GM21381 (cell line): Measurements from ENCODE around the gene SPATC1L.
"Not testable (repeated sequence)": the region's sequence is repeated elsewhere in the genome, so short reads cannot be mapped to it uniquely, and the experiment has no call there.

Source experiments
- ATAC-seq: cut with Tn5 transposase; IDR thresholded peaks from one replicate; pipeline ENCODE4 v1.9.1; 2021; ENCODE audit warnings: mild to moderate bottlenecking, moderate library complexity; ENCODE audit not compliant: unreplicated experiment

Gene SPATC1L

DNA sequence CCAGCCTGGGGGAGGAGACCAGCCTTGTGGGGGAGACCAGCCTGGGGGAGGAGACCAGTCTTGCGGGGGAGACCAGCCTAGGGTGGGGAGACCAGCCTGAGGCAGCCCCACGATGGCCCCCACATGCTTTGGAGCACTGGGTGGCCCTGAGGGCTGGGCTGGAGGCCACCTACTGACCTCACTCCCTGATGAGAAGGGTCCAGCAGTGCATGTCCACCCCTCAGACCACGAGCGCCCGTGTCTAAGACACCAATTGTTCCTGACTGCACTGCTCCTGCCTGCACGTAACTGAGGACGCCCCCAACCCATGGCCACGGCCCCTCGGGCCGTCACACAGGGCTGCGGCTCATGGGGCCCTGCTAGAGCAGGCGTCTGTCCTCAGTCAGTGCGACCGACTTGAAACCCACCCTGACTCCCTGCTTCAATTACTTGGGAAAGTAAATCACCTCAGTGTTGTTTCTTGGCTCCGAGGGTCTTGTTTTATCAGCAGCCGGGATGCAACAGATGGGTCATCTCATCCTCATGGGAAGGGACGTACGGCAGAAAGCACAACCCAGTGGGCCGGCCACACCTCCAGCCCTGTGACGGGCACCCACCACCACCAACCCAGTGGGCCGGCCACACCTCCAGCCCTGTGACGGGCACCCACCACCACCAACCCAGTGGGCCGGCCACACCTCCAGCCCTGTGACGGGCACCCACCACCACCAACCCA lies at the start of gene SPATC1L:
SPATC1L (minus strand) TSS at position 550 of the 715 bp plus-strand sequence. CDS start 1,643 bp downstream, outside the sequence.
- no peak for ATAC-seq

DNA sequence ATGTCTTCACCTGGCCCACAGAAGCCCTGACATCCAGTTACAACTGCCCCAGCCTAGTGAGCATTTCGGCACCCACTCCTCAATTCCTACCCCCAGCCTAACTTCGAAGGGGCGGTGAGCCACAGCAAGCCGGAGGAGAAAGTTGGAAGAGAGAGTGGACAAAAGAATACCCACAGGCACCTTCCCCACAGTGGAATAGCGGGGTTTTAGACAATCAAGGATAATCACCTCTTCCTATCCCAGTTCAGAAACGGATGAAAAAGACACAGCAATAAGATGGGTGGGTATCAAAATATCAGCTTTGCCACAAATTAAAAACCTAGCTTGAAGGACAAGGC lies 45.6 kb upstream of the SPATC1L start:
- no peak for ATAC-seq

DNA sequence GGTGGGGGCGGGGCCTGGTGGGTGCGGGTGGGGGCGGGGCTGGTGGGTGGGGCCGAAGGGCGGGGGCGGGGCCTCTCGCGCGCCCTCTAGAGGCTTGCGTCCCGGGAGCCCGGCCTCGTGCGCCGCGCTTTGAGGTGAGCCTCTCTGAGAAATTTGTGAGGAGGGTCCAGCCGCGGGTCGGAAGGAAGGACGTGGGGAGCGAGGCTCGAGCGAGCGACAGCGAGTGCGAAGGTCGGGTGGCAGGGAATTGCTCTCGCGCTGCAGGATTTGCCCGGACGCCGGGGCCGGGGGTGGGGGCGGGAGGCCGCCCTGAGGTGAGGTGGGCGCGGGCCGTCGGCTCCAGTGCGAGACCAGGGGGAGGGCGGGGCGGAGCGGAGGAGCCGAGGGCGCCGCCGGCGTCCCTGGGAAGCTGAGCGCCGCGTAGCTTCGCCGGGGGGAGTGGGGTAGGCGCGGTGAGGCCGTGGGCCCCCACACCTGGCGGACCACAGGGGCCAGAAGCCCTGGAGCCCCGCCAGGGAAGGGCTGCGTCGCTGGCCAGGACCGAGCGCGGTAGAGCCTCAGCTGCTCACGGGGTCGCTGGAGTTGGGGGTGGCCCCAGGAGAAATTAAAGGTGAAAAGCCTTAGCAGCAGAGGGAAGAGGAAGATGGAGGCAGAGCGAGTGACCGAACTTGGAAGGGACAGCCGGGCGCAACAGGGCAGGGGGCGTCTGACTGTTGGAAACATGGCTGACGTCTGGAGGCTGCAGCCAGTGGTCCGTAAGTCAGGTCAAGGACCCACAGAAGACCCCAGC lies 45.1 kb upstream of the SPATC1L start:
- ATAC-seq = peak; percentile 20

DNA sequence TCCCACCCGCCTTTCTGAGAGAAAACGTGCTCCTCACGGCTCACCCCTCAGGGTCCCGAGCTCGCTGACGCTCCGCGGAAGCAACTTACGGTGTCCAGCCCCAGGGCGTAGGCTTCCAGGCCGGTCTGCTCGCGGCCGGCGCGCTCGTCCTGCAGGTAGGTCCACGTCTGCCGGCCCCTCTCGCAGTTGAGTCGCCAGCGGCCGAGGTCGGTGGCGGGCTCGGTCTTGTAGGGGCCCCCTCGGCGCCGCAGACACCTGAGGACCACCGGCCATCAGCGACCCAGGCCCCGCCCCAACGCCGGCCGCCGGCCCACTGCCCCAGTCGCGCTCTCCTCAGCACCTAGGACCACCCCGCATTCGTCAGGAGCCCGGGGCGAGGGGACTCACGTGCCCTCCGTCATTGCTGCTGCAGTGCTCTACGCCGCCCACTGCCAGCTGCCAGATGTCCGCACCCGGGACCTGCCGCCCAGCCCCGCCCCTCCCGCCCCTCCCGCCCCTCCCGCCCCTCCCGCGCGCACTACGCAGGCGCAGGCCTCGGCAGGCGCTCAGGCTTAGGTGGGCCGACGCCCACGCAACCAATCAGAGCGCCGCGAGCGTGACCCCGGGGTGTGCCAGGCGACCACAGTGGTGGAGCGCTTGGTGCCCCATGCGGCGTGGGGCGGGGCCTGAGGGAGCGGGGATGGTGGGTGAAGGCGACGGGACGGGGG lies 44.2 kb upstream of the SPATC1L start, which contains the start of gene LSS:
LSS (minus strand) TSS at position 430 of the 707 bp plus-strand sequence; CDS start at position 401, 29 bp downstream.
- ATAC-seq = peak; percentile 77

DNA sequence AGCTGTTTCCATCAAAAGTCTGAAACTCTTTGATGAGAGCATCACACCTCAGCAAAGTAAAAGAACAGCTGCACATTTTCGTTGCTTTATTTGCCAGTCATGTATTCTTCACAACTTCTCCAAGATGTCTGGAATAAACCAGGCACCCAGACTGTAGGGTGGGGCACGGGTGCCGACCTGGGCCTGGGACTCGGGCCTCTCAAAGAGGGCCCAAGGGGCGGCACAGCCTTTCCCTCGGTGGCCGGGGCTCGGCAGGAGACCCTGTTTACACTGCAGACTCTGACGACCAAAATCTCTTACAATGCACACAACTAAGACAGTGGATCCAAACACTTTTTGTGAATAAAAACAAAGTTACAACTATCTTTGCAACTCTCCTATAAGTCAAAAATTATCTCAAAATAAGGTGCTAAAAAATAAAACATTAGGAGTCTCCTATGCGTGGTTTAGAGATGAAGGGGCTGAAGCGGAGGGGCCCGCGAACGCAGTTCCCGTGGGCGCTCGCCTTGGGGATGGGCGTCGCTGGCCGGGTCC lies 43.6 kb upstream of the SPATC1L start:
- ATAC-seq = no peak

DNA sequence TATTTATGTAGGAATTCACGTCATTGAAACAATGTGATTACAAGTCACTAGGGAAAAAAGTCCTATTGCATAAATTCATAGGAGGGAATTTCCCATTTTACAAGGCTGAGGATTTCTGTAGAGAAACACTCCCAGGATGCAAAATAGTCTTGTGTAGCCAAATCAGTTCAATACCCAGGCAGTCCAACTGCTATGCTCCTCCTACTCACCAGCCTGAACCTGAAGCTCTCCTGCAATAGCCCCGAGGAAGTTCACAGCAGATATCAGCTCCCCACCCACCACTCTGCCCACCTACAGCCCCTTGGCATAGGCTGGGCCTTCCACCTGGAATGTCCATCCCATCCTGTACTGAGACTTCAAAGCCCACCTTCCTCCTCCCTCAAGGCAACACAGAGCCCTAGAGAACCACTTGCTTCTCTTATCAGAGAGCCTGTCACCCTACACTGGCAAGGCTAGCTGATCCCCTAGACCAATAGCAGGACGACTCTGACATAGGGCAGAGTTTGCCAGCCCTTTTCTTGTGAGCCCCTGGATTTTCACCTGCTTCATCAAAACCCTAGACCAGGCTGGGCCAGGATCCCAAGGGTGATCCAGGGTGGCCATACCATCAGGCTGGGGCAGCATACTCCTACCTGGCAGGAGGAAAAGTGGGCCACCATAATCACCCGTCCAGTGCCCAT lies 42.8 kb upstream of the SPATC1L start:
- no peak for ATAC-seq

DNA sequence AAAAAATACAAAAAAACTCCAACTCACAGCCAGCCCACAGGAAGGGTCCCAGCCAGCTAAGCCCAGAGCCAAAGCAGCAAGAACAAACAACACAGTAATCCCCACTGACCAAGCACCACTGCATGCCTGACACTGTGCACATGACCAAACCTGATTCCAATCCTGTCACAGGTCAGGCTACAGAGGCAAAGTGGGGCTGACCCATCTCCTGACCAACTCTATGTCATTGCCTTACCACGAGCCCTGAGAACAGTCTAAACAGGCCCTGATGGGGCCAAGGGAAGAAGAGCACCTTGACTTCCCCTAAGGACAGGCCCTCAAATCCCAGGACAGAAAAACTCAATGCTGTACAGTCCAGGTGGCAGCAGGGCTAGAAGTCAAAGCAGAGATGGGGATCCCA lies 41.9 kb upstream of the SPATC1L start:
- no peak for ATAC-seq

DNA sequence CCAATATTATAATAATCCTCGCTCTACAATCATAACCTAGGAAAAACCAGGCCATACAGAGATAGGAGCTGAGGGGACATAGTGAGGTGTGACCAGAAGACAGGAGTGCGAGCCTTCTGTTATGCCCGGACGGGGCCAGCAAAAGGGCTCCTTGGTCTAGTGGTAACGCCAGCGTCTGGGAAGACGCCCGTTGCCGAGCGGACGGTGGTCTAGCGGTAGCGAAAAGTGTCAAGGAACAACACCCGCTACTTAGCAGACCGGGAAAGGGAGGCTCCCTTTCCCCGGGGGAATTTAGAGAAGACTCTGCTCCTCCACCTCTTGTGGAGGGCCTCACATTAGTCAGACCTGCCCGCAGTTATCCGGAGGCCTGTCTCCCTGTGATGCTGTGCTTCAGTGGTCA lies 39.4 kb upstream of the SPATC1L start:
- not testable (repeated sequence) for ATAC-seq

DNA sequence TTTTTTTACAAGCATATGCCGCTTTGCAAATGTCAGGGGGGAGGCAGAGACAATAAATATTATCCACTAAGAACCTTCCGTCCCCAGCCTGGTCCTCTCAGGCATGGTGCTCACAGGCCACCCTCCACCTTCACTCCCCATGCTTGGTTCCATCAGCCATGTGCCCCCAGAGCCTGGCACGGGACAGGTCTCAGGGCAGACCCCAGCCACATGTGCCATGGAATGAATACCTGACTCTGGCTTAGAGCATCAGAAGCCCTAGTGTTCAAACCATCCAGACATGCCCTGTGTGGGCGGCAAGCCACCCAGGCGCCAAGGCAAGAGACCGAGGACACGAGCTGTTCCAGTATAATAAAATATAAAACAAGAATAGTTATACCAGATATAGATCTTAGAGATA lies 39.0 kb upstream of the SPATC1L start:
- no peak for ATAC-seq

DNA sequence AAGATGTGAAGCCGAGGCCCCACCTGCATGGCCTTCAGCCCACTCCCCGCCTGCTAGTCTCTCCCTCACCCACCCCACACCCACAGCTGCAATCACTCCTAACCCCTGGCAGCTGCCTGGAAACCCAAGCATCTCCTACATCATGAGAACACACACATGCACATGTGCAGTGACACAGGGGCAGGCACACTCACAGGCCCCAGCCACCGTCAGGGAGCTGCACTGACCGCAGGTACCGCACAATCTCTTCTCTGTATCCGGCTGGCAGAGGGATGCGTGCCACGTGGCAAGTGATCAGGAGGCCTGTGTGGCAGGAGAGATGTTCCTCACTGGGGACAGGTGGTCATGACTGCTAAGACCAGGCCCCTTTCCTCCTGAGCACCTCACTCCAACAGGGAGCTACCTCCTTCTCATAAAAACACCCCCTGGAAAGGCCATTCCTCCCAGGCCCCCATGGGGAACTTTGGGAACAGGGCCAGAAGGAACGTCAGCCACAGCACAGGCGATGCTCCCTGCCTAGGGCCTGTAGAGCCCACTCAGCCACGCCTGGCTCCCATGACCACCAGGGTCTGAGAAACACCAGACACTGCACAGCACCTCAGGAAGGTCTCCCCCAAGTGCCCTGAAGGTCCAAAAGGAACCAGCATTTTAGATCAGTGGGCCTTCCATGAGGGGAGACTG lies 38.3 kb upstream of the SPATC1L start:
- no peak for ATAC-seq

DNA sequence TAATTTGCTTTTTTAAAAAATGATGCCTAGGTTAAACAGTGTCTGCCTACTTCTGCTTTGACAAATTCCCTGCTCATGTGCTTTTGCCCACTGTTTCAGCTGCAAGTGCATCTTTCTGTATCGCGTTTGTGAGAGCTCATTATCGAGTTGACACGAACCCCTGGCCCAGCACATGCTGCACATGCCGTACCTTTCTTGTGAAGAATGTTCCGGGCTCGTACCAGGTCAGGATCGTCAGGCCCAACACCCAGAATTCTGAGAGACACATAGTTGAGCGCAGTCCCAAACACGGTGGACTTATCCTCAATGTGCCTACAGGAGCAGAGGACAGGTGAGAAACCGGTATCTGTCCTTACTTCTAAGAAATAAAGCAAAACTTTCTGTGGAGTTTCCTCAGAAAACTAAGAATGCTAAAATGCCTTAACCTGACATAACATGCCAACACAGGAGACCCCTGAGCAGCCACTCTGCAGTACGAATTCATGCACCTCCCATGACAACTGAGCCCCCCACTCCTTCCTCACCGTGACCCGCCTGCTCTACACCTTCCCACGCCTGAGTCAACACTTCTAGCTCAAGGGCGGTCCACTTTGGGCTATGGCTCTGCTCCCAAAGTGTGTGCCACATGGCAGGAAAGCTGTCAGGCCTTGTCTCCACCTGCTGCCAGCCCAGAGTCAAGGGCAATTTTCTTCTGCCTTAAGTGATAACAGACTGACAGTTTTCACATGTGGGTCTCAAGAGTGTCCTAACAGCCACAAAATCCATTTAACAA lies 37.6 kb upstream of the SPATC1L start:
- ATAC-seq = no peak

DNA sequence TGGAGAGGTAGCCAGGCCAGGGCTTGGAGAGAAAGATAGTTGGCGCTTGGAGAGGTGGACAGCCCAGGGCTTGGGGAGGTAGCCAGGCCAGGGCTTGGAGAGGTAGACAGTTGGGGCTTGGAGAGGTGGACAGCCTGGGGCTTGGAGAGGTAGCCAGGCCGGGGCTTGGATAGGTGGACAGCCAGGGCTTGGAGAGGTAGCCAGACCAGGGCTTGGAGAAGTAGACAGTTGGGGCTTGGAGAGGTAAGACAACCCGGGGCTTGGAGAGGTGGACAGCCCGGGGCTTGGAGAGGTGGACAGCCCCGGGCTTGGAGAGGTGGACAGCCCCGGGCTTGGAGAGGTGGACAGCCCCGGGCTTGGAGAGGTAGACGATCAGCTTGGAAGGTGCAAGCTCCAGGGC lies 36.6 kb upstream of the SPATC1L start:
- no peak for ATAC-seq

DNA sequence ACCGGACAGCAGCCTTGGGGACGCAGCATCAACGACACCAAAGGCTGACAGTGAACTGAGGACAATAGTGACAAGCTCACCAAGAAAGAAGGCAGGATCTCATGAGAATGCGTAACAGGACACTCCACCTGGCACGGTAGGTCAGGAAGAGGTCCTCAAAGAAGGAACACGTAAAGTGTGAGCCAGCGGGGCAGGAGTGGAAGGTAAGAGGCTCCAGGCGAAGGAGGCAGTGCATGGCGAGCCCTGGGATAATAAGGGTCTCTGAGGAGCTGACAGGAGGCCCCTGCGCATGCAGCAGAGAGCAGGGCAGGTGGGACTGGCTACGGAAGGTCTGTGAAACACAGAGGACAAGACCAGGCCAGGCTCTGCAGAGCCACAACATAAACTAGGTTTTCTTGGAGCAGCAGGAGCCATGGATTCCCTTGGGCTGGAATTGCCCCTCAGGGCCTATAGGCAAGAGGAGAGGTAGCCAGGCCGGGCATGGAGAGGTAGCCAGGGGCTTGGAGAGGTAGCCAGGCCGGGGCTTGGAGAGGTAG lies 36.1 kb upstream of the SPATC1L start:
- ATAC-seq = no peak

DNA sequence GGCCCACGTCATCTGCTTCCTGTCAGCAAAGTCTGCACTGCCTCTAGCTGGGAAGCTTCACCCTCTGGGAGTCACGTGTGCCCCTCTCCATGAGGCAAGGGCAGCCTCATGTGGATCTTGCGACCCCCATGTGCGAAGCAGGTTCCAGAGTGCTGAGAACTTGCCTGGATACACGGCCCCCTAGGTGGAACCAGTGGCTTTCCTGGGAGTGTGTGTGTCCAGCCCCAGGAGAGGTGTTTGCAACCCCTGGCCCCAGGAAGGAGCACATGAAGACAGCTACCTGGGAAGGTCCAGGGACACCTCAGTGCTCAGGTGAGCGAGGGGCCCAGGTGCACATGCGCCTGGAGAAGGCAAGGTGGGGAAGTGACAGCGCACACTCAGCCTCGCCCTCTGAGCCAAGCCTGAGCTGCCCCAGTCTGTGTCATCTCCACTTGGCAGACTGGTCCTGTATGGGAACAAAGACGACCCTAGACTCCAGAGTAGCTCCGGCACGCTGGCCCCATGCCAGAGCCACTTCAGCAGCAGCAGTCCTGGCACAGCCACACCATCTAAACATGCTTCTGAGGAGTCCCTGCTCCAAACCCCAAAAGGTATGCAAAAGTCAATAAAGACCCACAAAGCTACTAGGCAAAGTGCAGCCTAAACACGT lies 35.5 kb upstream of the SPATC1L start:
- no peak for ATAC-seq

DNA sequence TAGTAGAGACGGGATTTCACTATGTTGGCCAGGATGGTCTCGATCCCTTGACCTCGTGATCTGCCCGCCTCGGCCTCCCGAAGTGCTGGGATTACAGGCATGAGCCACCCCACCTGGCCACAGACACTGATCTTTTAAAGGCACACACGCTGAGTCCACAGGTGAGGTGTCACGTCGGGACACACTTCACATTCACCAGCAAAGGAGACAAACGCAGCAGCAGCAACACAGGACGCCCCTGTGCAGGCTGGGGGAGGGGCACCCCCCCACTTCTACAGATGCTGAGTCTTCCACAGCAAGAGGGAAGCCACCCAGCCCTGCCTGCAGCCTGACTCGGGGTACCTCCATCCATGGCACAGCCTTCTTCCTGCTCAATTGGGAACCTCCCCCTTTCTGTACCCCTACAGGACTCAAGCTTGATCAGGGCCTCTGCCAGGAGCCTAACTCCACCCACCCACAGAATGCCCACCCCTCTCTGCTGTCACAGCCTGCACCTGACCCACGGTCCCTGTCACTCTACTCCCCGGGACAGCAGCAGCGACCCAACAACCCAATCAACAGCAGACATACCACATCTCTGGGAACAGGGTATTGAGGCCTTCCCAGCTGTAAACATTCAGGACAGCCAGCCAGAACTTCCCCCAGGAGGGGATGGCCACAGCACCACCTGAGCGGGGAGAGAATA lies 34.8 kb upstream of the SPATC1L start:
- no peak for ATAC-seq

DNA sequence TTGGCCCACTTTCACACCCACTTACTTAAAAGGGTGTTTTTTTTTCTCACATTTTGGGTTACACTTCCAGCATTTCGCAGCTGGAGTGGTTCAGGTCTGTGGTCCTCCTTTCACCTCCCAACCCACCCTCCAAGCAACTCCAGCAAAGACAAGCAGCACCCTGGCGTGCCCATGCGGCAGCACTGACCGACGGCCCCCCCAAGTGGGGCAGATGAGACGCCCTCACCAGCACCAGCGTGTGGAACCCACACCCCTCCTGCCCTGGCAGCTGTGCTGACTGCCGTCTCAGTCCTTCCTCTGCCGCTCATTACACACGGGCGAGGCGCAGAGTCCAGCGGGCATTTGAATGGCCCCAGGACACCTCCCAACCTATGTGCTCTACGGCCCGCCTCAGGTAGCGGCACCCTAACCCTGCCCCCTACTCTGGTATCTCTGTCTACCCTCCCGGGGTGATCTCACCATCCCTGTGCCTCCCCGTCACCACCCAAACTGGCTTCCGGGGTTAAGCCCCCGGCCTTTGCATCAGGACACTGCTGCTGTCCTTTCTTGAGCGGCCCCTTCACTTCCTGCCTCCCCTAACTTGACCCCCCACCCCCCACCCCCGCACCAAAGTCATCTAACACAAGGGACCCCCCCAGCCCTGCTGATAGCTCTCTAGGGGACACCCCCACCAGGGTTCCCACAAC lies 33.4 kb upstream of the SPATC1L start:
- no peak for ATAC-seq

DNA sequence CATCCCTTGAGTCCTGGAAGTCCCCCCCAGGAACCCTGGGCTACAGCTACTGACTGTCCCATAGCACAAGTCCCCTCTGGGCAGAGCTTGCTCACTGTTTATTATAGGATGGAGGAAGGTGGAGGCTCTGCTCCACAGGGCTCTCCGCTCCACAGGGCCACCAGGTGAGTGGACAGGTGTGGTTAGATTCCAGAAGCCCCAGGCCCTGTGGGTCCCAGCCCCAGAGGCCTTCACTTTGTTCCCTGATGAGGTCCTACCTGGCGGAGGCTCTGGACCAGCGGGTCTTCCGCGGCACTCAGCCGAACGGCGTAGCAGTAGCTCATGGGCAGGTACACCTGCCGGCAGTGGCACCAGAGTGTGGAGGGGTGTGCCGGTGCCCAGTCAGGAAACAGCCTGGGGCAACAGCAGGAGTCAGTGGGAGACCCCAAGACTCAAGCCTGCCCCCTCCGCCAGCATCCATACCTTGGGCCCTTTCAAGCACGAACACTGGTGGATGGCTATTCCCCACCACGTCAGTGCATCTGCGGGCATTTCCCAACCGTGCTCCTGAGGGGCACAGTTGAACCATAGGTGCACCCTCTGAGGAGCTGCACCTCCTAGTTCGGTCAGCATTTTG lies 32.0 kb upstream of the SPATC1L start:
- ATAC-seq = no peak
